Kidney epithelial cell (primary cell): ENCODE data around the gene PIRT. TPM values are rescaled to one million over a fixed set of nuclear protein-coding genes. Genes with fewer than 3 reads are reported as not detected.

Experiments
- DNase-seq: peaks from one replicate; pipeline ENCODE4 v3.0.0-alpha.2; 2010; ENCODE audit warnings: low read depth
- H3K27me3 ChIP-seq: 2 replicates; pipeline ENCODE4 v1.6.0; 2011; ENCODE audit warnings: low read length; ENCODE audit not compliant: control insufficient read depth, insufficient read depth
- H3K36me3 ChIP-seq: 2 replicates; pipeline ENCODE4 v1.5.1; 2011; ENCODE audit warnings: low read length; ENCODE audit not compliant: control insufficient read depth, insufficient read depth
- H3K4me3 ChIP-seq: 2 replicates; pipeline ENCODE4 v1.5.1; 2011; ENCODE audit warnings: low read depth, mild to moderate bottlenecking, control low read depth, low read length
- CTCF ChIP-seq: IDR thresholded peaks from 2 replicates; pipeline ENCODE4 v1.5.1; 2011; ENCODE audit warnings: mild to moderate bottlenecking, moderate library complexity, low read length, control low read depth, inconsistent platforms; ENCODE audit not compliant: insufficient read depth, poor library complexity, severe bottlenecking
- total RNA-seq: library from RNA; depleted of rRNA; stranded (reverse); fragments of >200 nt; gene quantifications from 2 replicates; pipeline ENCODE4 v1.2.3, GENCODE V29; 2015

PIRT gene
- total RNA-seq, 1 donor from 2014 or later, result not detected

- DNase-seq, result no peak
- Histone ChIP-seq H3K27me3 (no peaks in the 10 kb centered on the region), H3K4me3 (no peak overlapping the region), H3K36me3 (no peaks in the 10 kb centered on the region)
- no peak for TF ChIP-seq CTCF
Observed at GRCh38 chr17:10799407-10799806, 38.5 kb downstream of the PIRT start.

- no peaks in the 10 kb centered on the region for H3K27me3 ChIP-seq
- H3K4me3 ChIP-seq, result no peak overlapping the region
- TF ChIP-seq CTCF, result no peak
- no peak for DNase-seq
- H3K36me3 ChIP-seq, result no peaks in the 10 kb centered on the region
Observed at GRCh38 chr17:10798910-10799309, 39.0 kb downstream of the PIRT start.

GRCh38 chr17:10798332-10798749, 39.5 kb downstream of the PIRT start:
- no peak for DNase-seq

GRCh38 chr17:10797476-10798328, 40.2 kb downstream of the PIRT start:
- TF ChIP-seq CTCF, result no peak
- DNase-seq, result no peak
- H3K36me3 ChIP-seq, result no peaks in the 10 kb centered on the region
- no peaks in the 10 kb centered on the region for H3K27me3 ChIP-seq
- H3K4me3 ChIP-seq, result no peak overlapping the region

More at GRCh38 chr17:10798332-10798749, 39.5 kb downstream of the PIRT start:
- TF ChIP-seq CTCF, result no peak
- H3K4me3 ChIP-seq, result no peak overlapping the region
- H3K27me3 ChIP-seq, result no peaks in the 10 kb centered on the region
- H3K36me3 ChIP-seq, result no peaks in the 10 kb centered on the region

GRCh38 chr17:10793816-10794215, 44.1 kb downstream of the PIRT start:
- DNase-seq, result no peak
- Histone ChIP-seq H3K27me3 (no peaks in the 10 kb centered on the region), H3K36me3 (no peaks in the 10 kb centered on the region), H3K4me3 (no peak overlapping the region)
- TF ChIP-seq CTCF, result no peak

GRCh38 chr17:10793256-10793655, 44.6 kb downstream of the PIRT start:
- no peak for DNase-seq
- H3K27me3 ChIP-seq, result no peaks in the 10 kb centered on the region
- no peak overlapping the region for H3K4me3 ChIP-seq
- TF ChIP-seq CTCF, result no peak
- H3K36me3 ChIP-seq, result no peaks in the 10 kb centered on the region
